Measurements from ENCODE around the gene CACNA1C.
"Not testable (repeated sequence)": the region's sequence is repeated elsewhere in the genome, so short reads cannot be mapped to it uniquely, and the experiment has no call there.

The CACNA1C gene

DNA sequence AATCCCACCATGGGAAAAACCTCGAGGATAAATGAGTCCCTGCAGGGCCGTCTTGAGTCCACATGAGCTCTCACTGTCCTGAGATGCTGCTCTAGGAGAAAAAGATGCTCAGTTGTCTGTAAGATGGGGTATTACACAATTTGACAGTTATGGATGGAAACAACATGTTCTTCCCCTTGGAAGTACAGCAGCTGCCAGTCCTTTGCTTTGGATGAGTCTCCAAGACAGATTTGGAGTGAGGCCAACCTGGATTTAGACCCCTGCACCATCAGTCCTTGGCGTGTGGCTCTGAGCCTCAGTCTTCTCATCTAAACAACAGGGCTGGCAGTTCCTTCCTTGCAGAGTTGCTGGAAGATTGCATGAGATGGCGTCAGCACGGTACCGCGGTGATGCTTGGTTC, 432.9 kb downstream of the CACNA1C start:
- peak; percentile 9 to 15 for DNase-seq (ENCODE audit: low read depth in 2 of 2)

DNA sequence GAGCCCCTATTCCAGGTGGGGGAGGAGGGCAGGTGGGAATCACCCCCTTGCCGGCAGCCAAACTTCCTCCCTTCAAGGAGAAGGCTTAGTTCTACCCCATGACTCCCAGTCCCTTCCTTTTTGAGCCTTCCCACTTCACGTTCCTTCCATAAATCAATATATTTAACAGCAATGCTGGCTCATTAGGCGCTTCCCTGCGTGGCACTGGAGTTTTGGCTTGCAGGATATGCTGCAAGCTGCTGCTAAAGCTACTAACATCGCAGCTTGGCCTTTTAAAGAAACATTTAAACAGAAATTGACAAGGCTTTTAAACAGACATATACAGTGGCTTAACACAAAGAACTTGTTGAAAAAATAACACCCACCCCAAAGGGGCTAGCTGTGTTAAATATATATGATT, 434.0 kb downstream of the CACNA1C start:
- DNase-seq (ENCODE audit: low read depth in 2 of 2) = no peak

DNA sequence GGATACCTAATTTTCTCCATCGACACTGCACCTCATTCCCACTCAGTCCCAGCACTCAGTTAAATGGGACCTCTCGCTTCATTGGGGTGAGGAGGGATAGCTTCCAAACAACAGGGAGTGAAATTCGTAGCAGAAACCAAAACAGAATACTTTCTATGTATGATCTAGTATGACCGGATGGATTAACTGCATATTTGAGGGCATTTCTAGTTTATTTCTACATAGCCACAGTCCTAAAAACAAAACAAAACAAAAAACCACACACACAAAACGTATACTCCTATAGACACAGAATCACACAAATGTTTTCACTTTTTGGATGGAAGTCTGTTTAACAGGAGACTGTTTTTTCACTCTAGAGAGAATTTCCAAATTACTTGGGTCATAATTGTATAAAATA, 434.5 kb downstream of the CACNA1C start:
- no peak for DNase-seq (ENCODE audit: low read depth in 2 of 2)

DNA sequence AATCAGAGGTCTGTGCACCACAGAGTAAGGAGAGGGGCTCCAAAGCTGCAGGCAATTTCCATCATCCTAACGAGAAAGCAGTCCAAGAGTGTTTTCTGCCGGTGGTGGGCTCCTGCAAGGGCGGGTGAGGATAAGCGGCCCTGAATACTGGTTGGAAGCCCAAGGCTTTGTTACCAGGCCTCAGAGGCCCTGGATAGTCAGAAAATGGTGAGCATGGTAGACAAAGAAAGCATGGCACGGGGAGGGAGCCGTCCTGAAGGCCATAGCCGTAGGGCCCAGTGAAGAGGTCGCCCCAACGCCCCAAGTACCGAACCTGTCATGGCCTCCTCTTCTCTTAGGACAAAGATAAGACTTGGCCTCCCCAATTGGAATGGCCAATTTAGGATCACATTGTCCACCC, 435.3 kb downstream of the CACNA1C start:
- no peak for DNase-seq (ENCODE audit: low read depth in 2 of 2)

DNA sequence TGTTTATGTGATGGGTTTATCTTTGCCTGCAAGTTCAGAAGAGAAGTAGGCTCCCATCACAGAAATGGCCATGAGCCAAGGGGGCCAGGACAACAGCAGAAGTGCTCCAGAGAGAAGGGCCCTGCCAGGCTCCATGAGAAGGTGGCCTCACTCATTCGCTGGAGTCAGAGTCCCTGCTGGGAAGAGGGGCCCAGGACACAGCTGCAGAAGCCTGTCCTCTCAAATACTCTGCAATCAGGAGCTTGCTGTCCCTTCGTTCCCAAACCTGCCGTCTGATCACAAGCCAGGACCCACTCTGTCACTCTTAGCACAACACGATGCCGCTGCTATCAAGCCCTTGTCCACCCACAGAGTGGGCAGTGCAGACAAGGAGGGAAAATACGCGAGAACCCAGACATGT, 435.8 kb downstream of the CACNA1C start:
- DNase-seq (ENCODE audit: low read depth in 2 of 2) = no peak

DNA sequence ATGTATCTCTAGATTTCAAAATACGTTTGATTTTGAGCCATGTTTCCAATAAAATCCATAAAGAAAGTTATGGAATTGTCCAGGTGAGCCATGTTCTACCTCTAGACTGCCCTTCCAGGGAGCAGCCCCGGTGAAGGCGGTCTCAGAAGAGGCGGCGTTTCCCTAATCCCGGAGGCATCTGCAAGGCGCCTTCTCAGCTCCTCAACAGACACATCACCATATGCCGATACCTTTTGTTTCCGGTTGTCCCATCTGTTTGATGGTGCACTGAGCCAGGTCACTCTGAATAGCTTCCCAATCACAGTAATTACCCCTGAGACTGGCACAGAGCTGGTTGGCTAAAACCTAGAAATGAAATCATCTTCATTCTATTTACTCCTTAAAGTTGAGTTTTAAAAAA, 436.5 kb downstream of the CACNA1C start:
- no peak for DNase-seq (ENCODE audit: low read depth in 2 of 2)

DNA sequence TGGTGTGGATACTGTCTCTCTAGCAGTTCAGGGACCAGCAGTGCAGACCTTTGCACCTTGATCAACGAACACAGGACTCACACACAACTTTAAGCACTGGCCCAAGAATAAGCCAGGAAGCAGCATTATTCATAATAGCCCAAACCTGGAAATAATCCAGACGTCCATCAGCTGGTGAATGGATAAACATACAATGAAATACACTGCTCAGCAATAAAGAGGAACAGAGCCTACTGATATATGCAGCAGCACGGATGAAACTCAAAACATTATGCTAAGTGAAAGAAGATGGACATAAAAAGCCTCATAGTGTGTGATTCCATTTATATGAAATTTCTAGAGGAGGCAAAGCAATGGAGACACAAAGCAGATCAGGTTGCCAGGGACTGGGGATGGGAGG, 438.0 kb downstream of the CACNA1C start:
- no peak for DNase-seq (ENCODE audit: low read depth in 2 of 2)

DNA sequence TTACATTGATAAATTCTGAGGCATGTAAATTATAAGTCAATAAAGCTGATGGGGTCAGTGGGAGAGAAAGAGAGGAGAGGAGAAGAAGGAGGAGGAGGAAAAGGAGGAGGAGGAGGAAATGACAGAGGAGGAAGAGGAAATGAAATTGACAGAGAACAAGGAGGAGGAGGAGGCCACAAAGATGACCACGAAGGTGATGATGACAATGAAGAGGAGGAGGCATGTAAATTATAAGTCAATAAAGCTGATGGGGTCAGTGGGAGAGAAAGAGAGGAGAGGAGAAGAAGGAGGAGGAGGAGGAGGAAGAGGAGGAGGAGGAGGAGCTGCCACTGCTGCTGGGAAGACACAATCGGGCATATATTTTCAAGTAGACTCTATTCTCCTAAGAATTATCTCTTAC, 438.6 kb downstream of the CACNA1C start:
- not testable (repeated sequence) for DNase-seq (ENCODE audit: low read depth in 2 of 2)

DNA sequence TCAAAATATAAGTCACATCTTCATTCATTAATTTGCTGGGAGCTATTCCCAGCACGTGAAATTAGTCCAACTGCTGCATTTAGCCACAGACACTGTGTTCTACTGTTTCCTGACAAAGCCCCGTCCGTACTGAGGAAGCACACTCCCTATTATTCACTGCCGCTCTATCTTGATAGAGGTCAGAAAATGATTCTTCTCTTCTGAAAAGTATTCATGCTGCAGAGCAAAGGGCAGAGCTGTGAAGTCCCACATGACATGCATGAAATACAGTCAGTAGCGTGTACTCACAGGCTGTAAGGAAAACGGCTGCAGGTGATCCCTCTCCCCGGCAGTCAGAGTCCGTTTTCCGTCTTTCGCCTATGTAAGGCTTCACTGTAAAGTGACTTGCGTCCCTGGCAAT, 439.4 kb downstream of the CACNA1C start:
- DNase-seq (ENCODE audit: low read depth in 2 of 2) = no peak

DNA sequence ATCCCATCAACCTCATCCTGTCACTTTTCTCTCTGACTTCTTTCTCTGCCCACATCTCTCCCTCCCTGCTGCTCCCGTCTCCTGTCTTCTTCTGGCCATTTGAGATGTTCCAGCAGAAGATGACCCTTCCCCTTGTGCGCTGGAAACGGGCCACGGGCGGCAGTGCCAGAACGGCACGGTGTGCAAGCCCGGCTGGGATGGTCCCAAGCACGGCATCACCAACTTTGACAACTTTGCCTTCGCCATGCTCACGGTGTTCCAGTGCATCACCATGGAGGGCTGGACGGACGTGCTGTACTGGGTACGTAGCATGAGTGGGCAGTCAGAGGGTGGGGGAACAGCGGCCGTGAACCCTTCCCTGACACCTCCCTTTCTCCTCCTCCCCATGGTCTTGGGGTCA, 440.3 kb downstream of the CACNA1C start:
- DNase-seq (ENCODE audit: low read depth in 2 of 2) = no peak

DNA sequence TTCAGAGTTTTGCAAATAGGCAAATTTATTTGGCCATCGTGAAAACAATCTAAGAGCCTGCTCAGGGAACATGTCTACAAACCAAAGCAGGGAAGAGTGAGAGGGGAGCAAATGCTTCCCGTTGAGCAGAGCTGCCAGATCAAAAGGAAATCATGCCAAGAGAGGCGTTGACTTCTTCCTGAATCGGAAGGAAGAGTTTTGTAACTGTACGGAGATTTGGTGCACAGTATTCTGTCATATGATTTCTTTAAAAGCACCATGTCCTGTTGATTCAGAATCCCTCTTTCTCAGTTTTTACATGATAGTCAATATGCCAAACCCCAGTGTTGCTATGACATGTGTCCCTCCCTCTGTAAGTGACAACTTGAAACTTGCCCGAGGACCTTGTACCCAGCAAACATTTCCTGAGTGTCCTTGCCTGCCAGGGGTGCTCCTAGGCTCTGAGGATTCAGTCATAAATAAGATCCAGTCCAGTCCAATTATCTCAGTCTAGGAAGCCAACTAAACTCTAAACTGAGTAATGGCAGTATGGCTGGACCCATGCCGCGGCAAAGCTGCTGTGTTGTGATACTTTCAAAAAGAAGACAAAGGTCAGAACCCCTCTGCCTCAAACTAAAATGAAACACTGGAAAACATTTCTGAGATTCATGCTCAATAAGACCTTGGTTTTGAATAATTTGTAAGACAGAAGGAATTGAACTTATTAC, 441.9 kb downstream of the CACNA1C start:
- no peak for DNase-seq (ENCODE audit: low read depth in 2 of 2)

DNA sequence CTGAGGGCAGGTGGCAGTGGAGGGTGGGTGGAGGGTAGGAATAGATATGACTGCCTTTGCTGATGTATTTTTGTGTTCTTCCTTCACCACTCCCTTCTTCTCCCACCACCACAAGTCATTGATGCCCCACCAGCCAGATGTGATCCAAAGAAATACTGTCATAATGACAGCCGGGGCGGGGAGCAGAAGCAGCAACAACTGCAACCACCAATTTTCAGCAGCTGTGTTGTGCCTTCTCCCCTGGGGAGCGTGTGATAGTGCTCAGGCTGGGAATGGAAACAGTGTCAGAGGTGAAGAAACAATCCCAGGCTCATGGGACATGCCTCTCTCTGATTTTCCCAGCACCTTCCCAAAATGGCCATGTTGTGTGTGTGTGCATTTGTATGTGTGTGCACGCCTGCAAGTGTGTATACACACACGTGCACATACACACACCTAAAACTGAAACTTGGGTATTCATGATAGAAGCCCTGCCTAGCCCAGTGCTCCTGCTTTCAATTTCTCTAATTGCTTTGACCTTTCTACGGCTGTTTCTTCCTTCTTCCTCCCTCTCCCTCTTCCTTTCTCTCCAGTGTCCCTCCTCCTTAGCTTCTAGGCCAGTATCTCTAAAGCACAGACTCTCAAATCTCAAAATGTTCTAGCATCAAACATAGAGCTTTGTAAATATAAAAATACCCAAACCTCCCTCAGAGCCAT, 442.8 kb downstream of the CACNA1C start:
- DNase-seq (ENCODE audit: low read depth in 2 of 2) = no peak

DNA sequence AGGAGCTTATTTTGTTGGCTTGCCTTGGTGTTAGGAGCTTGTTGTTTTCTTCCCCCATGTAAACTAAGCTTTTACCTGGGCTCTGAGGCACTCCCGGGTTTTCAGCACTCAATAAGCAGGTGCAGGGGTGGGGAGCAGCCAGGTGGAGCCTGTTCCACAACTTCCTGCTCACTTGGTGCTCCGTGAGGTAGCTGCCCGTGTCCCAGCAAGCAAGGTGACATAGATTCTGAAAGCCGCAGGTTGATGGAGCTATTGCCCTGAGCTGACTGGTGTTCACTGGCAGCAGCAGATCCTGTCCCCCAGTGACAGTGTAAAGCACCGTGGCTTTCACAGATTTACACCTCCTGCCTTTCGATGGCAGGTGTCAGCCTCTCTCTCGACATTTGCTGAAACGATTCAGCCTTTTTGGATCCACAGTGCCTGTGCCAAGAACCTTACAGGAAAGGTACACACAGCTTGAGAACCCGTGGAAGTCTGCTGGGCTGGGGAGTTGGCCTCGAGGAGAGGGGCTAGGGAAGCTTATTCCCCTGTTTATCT, 446.2 kb downstream of the CACNA1C start:
- DNase-seq (ENCODE audit: low read depth in 2 of 2) = no peak

DNA sequence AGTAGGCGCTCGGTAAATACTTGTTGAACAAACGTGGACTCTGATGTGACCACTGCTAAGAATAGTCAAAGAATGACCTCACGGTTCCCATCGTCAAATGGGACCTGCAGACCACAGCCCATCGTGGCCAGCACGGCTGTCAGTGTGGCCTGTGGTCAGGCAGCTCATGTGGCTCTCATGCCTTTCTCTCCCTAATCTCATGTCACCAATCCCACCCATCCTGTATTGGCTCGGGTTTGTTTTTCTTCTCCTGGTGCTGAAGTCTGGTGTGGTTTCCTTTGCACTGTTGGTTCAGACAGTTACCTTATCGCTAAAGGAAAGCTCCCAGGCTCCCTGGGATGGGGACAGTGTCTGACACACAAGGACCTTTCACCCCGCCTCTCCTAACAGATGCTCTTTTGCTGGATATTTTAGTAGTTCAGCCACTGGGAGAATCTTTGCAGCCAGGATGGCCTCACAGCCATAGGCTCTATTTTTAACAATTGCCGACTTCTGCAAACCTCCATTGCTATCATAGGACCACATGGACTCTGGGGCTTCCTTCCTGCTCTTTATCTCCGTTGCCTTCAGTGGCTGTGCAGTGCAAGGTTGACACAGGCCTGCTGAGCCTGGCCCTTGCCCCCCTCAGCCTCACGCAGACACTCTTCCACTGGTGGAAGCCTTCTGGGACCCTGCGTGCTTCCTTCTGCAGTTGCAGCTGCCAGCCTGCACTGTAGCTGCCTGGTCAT, 448.8 kb downstream of the CACNA1C start:
- DNase-seq (ENCODE audit: low read depth in 2 of 2) = no peak

DNA sequence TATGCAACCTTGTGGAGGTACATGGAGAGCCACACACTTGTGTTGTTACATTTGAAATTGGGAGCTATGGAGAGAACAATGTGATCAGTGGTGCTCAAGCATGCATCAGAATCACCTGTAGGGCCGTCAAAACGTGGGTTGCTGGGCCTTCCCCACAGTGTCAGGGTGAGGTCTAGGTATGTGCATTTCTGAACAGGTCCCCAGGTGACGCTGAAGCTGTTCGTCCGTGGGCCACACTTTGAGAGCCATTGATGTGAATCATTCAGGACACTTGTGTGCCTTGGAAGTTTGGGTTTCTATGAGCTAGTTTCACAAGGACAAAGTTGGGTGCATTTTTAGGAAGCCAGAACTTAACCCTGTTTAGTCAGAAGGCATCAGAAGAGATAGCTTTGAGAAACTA, 450.2 kb downstream of the CACNA1C start:
- DNase-seq (ENCODE audit: low read depth in 2 of 2) = no peak

DNA sequence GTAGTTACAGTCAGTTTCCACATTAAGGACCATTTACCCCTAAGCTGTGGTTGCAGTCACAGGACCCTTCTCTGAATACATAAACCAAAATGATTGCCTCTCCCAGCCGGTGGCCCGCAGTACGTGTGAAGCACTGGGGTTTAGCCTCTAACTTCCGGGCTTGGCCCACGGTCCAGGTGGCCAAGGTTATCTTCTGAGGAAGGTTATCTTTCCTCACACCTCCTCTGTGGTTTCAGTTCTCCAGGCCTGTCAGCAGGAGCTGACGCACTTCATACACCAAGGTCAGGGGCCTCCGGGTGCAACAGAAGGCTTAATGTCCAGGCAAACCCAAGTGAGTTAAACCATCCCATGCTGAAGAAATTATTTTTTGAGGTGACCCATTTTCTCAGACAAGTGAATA, 451.0 kb downstream of the CACNA1C start:
- DNase-seq (ENCODE audit: low read depth in 2 of 2) = no peak

DNA sequence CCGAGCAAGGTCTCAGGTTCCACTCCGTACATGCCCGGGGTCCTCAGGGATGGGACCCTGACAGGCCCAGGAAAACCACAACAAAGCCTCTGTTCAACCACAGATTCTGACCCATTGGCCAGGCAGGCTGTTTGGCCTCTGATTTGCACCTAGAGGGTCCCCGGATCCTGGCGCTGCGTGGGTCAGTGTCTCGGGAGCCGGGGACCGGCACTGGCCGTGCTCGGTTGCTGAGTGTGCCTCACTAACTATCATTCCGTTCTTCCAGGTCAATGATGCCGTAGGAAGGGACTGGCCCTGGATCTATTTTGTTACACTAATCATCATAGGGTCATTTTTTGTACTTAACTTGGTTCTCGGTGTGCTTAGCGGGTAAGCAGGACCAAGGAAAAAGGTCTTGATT, 451.8 kb downstream of the CACNA1C start:
- DNase-seq (ENCODE audit: low read depth in 2 of 2) = no peak

DNA sequence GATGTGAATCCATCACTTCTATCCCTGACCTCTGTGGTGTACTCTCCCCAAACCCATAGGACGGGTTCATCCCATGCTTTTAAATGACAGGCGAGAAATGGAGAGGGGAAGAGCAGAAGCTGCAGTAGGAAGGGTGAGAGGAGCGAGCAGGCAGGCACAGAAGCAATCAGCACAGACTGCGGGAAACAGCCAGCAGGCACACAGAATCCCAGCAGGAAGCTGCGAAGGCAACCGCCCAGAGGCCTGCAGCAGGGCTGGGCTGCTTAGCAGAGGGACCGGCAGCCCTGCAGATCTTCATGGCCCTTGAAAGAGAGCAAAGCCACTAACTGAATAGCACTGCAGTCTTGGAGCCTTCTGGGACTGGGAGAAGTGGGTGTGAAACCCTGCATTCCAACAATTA, 455.0 kb downstream of the CACNA1C start:
- DNase-seq (ENCODE audit: low read depth in 2 of 2) = no peak

DNA sequence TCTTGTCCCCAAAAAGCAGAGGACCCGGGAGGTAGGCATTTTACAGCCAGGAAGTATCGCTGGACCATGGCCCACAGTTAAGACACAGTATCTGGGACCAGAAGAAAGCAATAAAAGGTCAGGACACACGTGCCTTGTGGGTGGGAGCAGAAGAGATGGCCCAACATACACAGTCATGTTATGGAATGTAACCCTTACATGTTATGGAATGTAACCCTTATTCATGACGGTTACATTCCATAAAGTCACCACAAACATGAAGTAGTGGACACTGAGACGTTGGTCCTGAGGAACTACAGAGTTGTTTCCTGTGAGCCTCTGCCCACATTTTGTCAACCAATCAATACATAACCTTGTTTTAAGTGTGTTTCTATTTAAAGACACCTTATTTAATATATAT, 456.4 kb downstream of the CACNA1C start:
- DNase-seq (ENCODE audit: low read depth in 2 of 2) = no peak

DNA sequence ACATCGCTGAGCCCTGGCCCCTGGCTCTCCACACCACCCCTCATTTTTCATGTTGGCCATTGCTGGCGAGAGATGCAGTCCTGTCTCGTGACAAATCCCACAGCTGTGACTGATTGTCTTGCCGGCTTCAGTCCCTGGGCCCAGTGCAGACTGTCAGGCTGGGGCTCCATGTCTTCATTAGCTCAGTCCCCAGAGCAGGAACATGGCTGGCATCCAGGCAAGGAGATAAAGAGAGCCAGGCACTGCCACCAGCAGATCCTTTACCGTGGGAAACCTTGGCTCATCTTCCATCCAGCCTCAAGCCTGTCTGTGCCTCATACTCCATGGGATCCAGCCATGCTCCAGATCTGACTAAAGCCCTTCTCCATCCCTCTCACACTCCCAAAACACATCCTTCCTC, 457.3 kb downstream of the CACNA1C start:
- no peak for DNase-seq (ENCODE audit: low read depth in 2 of 2)

DNA sequence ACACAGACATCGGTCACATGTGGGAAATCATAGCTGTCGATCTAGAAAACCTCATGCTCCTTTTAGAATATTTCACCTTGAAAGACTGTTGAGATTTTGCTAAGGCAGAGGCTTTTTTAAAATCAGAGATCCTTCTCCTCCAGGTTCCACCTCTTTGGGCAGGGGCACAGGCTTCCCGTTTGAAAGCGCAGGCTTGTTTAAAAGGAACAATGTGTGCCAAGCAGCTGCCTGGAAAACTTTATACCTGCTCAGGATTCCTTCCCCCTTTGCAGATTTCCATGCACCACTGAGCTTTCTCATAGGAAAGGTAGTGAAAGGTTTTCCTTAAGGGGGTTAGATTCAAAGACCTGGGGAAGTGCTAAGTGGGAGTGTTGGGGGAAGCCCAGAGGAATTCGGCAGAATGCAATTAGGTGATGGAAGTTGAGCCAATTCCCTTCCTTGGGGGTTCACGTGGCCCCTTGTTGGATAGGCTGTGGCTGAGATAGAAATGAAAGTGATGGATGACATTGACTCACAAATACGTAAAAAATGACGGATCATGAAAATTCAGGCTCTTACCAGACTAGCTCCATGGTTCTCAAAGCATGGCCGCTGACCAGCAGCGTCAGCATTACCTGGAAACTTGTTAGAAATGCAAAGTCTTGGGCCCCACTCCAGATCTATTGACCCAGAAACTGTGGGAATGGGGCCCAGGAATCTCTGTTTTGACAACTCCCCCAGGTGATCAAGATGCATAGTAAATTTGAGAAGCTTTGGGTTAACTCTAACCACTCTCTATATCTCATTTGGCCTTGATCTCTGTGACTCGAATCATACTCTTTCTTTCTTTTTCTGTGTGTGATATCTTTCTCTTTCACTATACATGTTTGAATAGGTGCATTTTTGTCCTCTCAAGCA, 460.6 kb downstream of the CACNA1C start:
- no peak for DNase-seq (ENCODE audit: low read depth in 2 of 2)

DNA sequence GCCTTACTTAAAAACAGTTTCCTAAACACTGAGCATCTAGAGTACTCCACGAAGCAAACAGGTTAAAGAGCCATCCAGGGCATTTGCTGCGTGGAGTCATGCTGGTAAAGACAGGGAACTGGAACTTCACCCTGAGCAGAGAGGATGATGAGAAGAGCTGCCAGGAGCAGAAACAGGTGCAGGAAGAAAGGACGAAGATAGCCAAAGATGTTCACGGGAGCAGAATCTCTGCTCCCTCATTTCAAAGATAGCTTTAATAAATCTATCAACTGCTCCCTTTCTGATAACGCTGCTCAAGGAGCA, 461.2 kb downstream of the CACNA1C start:
- DNase-seq (ENCODE audit: low read depth in 2 of 2) = no peak
